ENCODE measurements around the gene C1orf21.

DNA sequence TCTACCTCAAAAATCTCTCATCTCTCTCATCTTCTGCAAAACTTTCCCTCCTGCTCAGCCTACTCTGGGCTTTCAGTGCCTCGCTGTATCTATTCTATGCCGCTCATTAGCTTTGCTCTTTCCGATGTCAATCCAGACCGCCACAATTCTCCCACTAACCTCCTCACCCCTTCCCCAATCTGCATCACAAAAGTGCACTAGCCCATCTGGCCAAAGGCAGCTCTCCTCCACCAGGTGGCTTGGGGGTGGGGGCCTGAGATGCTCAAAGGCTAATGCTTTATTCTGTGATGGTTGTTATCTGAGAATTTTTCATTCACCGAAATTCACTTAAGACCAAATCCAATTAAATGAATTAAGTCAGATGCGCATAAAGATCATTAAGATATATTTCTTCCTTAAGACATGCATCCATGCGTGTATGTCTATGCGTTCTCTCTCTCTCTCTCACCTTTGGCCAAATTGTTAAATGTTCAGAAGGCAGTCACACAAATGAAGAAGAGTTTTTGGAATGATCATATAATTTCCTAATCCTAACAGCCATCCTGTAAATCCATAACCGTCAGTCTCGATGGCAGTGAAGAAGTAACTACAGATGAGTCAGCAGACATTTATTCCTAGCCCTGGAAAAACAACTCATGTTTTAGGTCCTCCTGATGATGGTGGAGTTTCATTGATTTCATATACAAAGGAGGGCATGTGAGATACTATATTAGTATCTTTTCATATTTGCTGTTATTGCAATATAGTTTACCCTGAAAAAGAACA lies 111.3 kb downstream of the C1orf21 start:
- TF ChIP-seq, protein P1, sequence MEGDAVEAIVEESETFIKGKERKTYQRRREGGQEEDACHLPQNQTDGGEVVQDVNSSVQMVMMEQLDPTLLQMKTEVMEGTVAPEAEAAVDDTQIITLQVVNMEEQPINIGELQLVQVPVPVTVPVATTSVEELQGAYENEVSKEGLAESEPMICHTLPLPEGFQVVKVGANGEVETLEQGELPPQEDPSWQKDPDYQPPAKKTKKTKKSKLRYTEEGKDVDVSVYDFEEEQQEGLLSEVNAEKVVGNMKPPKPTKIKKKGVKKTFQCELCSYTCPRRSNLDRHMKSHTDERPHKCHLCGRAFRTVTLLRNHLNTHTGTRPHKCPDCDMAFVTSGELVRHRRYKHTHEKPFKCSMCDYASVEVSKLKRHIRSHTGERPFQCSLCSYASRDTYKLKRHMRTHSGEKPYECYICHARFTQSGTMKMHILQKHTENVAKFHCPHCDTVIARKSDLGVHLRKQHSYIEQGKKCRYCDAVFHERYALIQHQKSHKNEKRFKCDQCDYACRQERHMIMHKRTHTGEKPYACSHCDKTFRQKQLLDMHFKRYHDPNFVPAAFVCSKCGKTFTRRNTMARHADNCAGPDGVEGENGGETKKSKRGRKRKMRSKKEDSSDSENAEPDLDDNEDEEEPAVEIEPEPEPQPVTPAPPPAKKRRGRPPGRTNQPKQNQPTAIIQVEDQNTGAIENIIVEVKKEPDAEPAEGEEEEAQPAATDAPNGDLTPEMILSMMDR (conservative IDR thresholded peaks at IDR 0.05; ENCODE audit: low read length) = no peak
- TF ChIP-seq EZH2phosphoT487 (IDR thresholded peaks at IDR 0.05; ENCODE audit: borderline replicate concordance) = no peak
